ENCODE measurements around the gene PCBP3.
A peak's percentile ranks its signal among the peaks of the same experiment; 100 is the strongest.

DNA sequence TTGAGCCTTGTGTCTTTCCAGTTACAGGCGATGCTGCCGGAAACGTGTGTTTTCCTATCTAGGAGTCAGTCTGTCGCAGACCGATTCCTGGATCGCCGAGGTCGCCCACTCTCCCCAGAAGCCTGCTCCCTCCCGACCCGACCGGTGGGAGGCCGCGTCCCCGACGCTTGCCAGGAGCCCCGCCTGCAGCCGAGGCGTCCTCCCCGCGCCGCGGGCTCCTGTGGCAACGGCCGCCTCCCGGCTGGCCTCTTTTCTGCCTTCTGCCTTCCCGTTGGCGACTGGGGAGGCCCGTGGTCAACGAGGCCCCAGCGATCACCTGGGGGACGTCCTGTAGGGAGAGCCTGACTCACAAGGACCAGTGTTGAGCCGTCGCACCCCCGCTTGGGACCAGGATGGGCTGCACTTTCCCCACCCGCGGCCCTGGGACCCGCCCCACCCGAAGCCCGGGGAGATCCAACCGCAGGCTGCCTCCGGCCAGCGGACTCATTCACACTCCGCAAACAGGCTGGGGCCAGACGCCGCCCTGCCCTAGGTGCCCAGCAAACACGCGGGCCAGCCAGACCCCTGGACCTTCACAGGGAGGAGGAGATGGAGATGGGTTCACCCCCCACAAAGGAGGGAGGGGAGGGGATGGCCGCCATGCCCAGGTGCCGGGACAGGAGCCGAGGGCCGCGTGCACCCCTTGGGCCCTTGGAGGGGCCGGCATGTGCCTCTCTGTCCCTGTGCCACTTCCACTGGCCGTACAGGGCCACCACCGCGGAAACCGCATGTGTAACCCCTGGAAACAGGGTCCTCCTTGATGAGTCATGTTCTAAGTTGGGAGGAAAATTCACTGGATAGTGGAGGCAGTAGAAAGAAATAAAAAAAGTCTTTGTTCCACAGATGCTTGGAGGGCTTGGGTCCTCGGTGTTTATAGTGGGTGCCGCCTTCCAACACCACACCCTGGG lies 330.8 kb downstream of the PCBP3 start:
- TF ChIP-seq, protein P1, sequence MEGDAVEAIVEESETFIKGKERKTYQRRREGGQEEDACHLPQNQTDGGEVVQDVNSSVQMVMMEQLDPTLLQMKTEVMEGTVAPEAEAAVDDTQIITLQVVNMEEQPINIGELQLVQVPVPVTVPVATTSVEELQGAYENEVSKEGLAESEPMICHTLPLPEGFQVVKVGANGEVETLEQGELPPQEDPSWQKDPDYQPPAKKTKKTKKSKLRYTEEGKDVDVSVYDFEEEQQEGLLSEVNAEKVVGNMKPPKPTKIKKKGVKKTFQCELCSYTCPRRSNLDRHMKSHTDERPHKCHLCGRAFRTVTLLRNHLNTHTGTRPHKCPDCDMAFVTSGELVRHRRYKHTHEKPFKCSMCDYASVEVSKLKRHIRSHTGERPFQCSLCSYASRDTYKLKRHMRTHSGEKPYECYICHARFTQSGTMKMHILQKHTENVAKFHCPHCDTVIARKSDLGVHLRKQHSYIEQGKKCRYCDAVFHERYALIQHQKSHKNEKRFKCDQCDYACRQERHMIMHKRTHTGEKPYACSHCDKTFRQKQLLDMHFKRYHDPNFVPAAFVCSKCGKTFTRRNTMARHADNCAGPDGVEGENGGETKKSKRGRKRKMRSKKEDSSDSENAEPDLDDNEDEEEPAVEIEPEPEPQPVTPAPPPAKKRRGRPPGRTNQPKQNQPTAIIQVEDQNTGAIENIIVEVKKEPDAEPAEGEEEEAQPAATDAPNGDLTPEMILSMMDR (IDR thresholded peaks at IDR 0.05; ENCODE audit: extremely low read depth in 1 of 2, insufficient read depth in 1 of 2, low read depth in 1 of 2, low read length in 2 of 2), result no peak
- TF ChIP-seq POLR2AphosphoS5 (IDR thresholded peaks at IDR 0.05; ENCODE audit: insufficient read depth, low read depth, low read length) (peak; percentile 25), GATA2 (IDR thresholded peaks at IDR 0.05; ENCODE audit: insufficient read depth, insufficient read length, low read depth, low read length) (no peak), POLR2A (IDR thresholded peaks at IDR 0.05; ENCODE audit: low read depth, low read length) (no peak), EZH2 (IDR thresholded peaks at IDR 0.05; ENCODE audit: borderline replicate concordance, low read depth, low read length, severe bottlenecking) (no peak), MYC (IDR thresholded peaks at IDR 0.05; ENCODE audit: low read depth, low read length) (no peak), FOS (IDR thresholded peaks at IDR 0.05; ENCODE audit: borderline replicate concordance, insufficient read depth, low read length) (peak; percentile 80)
- TF ChIP-seq, protein P2, sequence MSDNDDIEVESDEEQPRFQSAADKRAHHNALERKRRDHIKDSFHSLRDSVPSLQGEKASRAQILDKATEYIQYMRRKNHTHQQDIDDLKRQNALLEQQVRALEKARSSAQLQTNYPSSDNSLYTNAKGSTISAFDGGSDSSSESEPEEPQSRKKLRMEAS (IDR thresholded peaks at IDR 0.05; ENCODE audit: insufficient read depth, insufficient read length), result no peak

All from endothelial cell of umbilical vein (primary cell).